COLO668 (cell line): ENCODE measurements around the gene MYCBP.
A peak's percentile ranks its signal among the peaks of the same experiment; 100 is the strongest.
"Not testable (repeated sequence)": the region's sequence is repeated elsewhere in the genome, so short reads cannot be mapped to it uniquely, and the experiment has no call there.

Experiments
- DNase-seq: peaks from one replicate; lab custom pipeline; 2025; ENCODE audit not compliant: unreplicated experiment; lab: John Stamatoyannopoulos, UW

The MYCBP gene, protein sequence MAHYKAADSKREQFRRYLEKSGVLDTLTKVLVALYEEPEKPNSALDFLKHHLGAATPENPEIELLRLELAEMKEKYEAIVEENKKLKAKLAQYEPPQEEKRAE

DNA sequence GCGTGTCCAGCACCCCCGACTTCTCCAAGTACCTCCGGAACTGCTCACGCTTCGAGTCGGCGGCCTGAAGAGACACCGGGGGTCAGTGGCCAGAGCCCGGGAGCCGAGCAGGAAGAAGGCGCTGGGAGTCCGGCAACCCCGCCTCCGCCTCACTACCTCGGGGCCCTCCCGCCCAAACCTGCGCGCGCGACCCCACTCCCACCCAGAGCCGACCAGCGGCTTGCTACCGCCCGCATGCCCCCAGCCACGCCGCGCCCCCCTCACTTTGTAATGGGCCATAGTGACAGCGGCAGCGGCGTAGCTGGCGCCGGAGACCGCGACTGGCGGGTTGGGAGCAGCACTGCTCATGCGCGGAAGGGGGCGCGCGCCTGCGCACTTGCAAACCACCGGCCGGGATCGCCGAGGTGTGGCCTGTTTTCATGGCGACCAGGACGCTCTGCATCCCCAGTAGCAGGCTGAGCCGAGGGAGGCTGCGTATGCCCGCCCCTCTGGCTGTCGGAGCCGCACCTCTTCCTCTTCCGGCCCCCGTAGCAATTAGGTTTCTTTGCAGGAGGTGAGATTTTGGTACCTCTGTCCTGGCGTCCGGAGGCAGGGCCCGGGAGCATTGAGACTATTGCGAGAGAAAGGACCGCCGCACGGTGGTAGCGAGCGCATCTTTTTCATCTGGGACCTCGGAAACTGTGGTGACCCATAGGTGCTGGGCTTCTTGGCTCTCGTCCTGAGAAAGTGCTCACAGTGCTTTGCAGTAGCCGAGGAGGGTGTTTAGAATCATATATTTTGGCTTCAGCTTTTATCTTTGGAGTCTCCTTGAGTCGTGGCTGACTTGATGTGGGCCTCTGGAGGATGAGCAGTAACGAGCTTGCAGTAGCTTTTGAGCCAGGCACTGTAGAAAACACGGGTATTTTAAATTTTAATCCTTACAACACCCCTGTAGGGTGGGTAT, at the start of gene MYCBP:
Gene MYCBP, minus strand, starts transcription at position 322 of the 943 bp plus-strand sequence. Its CDS starts 43 bp downstream, at position 279.
- peak; percentile 99 for DNase-seq

DNA sequence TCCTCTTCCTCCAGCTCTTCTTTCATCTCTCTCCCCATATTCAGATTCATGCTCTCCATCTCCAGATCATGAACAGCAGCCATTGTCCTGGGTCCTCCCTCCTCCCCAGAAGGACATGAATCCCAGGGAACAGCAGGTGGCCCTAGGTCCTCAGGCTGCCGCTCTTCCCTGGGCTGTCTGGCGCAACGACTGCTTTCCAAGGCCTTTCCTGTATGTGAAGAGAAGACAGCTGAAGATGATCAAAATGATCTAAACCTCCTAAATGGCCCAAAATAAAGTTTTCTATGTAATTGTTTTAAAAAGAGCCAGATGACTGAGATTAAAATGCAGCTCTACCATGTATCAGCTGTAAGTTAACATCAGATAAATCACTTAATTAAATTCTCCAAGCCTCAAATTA, 46.0 kb upstream of the MYCBP start:
- peak; percentile 19 for DNase-seq

DNA sequence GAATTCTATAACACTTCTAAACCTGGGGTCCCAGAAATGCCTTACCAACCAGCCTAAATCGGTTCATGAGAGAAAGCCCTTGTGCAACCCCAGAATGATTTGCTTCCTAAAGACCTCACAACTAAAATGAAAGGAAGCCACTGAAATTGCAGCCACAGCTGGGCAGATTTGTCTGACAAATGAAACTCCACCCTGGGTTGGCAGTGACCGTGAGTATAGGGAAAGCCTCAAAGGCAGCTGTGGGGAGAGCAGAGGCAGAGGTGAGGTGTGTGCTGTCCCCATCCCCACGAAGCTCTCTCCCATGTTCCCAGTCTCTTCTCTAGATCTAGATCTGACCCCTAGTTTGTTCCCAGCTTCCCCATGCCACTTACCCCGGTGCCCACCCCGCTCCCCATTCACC, 45.4 kb upstream of the MYCBP start:
- DNase-seq: no peak

DNA sequence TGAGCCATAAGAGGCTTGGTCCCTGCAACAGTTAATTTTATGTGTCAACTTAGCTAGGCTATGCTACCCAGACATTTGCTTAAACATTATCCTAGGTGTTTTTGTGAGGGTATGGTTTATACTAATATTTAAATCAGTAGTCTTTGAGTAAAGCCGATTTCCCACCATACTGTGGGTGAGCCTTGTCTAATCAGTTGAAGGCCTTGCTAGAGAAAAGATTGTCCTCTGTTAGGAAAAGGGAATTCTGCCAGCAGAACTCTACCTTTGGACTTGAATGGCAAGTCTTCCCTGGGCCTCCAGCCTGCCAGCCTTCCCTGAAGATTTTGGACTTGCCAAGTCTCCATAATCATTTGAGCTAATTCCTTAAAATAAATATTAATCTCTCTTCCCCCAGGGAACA, 44.6 kb upstream of the MYCBP start:
- DNase-seq: no peak

DNA sequence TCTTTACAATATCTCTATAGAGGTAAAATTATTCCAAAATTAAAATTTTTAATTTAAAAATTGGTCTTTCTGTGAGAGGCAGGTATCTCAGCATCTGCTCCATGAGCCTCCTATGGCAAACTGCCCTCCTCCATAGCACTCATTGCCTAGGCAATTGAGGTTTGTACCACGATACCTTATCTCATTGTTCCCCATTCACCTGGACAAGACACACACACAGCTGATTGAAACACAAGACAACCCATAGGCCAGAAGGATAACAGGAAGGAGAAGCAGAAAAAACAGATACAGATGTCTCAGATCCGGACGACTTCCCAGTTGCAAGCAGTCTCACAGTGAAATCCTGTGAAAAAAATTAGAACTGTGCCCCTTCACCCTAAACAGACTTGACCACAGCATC, 44.2 kb upstream of the MYCBP start:
- DNase-seq: no peak

DNA sequence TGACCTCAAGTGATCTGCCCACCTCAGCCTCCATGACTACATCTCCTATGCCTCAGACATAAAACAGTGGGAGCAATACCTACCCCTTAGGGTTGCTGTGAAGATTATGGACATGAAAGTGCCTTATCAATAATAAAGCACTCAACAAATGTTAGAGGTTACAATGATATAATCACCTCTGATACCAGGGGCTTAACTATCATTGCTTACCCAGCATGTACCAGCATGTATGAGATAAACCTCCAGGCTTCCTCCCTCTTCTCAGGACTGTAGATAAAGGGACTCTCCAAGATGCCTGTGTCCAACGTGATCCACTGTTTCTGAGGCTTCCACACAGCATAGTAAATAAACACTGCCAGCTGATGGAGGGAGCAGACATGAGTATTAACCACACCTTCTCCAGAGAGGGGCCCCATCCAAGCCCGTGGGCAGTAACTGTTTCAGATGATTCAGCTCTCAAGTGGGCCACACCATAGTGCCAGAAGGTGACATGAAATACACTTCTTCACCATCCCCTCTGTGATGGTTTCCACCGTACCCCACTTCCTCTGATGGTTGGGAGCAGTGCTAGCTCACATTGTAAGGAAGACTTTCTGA, 42.3 kb upstream of the MYCBP start:
- no peak for DNase-seq

DNA sequence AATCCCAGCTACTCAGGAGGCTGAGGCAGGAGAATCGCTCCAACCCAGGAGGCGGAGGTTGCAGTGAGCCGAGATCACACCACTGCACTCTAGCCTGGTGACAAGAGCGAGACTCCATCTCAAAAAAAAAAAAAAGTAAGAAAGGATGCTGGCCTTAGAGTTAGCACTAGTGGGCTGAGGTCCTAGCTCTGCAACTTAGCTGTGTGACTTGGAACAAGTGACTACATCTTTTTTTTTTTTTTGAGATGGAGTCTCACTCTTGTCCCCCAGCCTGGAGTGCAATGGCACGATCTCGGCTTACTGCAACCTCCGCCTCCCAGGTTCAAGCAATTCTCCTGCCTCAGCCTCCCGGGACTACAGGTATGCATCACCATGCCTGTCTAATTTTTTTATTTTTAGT, 41.8 kb upstream of the MYCBP start:
- not testable (repeated sequence) for DNase-seq

DNA sequence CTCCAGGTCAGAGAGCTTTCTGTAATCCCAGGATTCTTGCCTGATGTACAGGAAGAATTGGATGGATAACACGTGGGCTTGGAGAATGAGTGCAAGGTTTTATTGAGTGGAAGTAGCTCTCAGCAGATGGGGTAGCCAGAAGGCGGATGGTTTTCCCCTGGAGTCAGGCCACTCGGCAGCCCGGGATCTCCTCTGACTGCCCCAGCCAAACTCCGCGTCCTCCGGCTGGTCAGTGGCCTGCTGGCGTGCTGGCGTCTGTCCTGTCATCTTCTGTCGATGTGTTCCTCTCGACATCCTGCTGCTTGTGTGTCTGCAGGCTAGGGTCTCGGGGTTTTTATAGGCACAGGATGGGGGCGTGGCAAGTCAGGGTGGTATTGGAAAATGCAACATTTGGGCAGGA, 35.7 kb upstream of the MYCBP start:
- no peak for DNase-seq

DNA sequence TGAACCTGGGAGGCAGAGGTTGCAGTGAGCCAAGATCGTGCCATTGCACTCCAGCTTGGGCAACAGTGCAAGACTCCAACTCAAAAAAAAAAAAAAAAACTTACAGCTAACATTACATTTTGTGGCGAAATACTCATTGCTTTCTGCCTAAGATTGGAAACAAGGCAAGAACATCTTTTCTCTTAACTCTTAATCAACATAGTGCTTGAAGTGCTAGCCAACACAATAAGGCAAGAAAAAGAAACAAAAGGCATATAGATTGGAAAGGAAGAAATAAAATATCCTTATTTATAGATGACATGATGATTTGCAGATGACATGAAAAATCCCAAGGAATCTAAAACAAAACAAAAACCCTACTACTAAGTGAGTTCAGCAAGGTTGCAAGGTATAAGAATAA, 32.8 kb upstream of the MYCBP start:
- DNase-seq: no peak

DNA sequence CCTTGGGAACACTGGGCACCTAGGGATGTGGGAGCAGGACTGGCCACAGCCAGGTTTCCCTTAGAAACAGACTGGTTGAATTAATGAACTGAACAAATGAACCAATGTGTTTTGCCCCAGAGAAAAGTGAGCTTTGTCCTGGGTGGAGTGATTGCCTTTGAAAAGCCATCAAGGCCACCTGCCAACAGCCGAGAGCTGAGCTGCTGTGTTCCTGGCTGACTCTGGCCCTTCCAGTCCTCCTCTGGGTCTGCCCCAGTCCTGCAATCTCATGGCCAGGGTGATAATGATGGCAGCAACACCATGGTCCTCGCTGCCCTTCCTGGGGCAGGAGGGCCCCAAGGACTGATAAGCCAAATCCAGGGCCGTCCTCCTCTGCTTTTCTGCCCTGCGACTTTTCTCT, 26.4 kb upstream of the MYCBP start:
- no peak for DNase-seq

DNA sequence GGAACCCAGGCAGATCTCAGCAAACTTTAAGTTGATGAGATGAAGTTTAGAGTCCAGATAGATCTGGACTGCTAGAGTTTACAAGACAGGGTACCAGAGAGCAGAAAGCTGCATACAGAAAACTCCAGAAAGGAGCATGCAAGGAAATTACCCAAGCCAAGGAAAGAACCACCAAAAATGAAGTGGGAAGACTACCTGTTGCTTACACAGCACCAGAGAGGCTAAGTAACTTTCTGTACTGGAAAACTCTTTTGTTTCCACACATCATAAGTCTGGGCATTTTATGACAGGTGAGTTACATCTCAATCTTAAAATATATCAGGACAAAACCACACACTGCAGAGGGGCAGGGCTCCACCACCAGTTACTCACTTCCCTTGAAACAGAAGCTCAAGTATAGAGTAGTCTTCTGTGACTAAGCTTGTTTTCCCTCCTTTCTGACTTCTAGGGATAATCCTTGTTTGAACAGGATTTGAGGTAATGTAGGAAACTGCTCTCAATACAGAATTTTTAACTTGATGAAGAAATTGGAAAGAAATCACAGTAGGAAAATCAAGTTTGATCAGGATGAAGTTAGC, 25.6 kb upstream of the MYCBP start:
- DNase-seq: no peak

DNA sequence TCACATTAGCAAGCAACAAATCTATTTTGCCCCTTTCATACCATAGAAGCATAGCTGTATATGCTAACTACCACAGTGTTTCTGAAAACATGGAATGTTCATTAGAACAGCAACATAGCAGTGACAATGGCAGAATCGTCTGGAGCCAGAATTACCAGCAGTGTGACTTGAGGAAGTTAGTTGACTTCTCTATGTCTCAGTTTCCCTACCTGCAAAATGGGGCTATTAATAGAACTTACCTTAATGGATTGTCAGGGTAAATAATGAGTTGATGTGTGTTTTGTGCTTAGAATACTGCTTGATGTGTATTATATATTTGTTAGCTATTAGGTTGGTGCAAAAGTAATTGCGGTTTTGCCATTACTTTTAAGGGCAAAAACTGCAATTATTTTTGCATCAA, 23.0 kb upstream of the MYCBP start:
- DNase-seq: no peak

DNA sequence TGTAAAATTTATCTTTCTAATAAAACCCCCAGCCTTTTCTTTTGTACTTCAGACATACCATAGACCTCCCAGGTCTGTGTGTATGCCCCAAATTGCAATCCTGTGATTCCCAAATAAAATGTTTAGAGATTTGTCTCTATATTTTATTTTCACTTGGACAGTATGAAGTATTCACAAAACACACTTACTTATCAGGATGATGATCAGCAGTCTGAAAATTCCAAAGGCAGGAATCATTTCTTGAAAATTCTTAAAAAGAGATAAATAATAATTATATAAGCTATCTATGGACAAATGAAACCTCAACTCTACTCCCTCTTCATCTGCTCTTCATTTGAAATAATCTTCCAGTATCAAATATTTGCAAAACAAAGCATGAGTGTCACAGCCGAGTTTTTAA, 19.8 kb upstream of the MYCBP start:
- DNase-seq: no peak

DNA sequence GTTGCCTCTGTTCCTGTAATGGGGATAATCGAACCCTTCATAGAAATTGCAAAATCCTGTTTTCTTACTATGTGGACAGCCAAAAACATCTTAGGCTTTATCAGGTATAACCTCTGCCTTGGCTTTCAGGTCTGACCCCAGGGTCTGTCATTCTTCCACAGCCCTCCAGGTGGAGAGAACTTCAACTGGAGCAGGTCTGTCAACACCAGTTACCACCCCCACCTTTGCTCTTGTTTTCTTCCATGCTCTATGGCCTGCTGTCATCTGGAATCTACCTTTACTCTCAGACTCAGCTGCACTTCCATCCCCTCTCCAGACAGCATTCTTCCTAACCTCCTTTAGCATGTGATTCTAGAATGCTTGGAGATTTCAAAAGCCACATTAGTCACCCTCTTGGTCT, 18.6 kb upstream of the MYCBP start:
- DNase-seq: no peak

DNA sequence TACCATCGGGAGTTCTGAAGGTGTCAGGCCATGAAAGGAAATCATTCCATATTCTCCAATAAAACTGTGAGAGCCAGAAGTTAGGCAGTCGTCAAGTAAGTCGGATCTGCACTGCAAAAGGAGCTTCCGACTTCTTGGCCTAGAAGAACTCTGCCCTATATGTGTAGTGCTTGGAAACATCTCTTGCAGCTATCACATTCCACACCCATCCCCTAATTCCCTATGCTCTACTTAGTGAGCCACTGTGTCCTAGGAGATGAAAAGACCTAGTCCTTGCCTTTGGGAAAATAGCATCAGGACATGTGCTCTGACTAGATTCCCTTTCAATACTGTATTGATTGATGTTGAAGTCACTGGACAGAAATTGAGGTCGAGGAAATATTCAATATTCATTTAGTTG, 16.4 kb upstream of the MYCBP start:
- DNase-seq: no peak

DNA sequence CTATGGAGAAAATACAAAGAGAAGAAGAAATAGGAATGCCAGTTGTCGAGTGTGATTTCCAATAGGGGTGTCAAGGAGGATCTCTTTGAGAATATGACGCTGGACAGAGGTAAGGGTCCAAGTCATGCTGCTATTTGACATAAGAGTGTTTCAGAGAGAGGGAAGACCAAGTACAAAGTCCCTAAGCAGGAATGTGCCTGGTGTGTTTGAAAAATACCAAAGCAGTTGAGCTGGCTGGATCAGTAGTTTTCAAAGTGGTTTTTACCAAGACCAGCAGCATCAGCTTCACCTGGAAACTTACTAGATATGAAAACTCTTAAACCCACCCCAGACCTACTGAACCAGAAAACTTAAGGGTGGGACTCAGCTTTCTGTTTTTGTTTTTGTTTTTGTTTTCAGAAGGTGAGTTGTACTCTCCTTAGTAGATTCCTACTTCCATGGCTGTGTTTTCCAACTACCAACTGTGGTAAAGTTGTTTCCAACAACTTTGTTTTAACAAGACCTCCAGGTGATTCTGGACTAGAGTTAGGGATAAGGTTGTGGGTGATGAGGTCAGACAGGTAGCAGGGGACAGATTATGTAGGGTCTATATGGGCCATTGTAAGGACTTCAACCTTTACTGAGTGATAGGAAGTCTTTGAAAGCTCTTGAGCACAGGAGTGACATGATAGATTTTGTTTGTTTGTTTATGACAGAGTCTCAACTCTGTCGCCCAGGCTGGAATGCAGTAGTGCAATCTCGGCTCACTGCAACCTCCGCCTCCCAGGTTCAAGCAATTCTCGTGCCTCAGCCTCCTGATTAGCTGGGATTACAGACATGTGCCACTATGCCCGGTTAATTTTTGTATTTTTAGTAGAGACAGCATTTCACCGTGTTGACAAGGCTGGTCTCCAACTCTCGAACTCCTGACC, 15.5 kb upstream of the MYCBP start:
- no peak for DNase-seq

DNA sequence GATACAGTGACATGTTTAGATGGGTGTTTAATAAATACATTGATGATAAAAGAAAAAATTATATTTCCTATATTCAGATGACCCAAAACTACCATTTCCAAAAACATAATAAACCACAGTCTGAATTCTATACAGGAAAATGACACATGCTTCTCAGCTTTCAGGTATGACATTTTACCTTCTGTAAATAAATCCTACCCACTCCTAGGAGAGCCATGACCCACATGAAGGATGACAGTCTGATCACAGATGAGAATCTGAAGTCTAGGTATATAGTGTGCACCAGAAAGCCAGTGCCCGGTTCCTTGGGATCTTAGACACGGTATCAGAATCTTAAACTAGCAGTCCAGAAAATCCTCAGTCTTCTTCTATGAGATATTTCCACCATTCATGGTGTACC, 11.9 kb upstream of the MYCBP start:
- DNase-seq: no peak

DNA sequence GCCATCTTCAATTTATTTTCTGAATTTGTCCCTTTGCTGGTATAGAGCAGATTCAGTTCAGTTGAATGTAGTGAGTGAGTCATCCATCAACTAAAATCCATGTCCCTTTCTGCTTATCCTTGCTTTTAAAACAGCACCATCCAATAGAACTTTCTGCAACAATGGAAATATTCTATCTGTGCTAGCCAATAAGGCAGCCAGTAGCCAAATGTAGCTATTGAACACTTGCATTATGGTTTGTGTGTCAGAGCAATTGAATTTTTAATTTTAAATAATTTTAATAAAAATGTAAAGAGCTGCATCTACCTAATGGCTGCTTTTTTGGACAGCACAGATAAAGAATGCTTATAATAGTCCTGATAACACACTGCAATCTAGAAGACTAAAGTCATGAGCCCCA, 8.3 kb upstream of the MYCBP start, which contains the start of gene GJA9:
Gene GJA9, minus strand, starts transcription at position 101 of the 400 bp plus-strand sequence. CDS start 5,489 bp downstream, outside the sequence.
- no peak for DNase-seq

DNA sequence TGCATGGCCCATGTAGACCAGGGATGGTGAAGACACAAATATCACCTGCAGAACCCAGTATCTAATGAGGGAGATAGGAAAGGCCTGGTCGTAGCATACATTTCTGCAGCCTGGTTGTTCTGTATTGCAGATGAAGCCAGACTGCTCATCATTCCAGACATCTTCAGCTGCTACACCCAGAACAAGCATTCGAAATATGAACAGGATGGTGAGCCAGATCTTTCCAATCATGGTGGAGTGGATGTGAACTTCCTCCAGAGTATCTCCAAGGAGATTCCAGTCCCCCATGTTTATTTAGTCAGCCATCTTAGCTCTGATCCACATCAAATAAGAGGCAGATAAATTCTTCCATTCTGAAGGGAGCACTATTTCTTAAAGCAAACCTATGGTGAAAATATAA, 2.7 kb upstream of the MYCBP start:
- DNase-seq: no peak

DNA sequence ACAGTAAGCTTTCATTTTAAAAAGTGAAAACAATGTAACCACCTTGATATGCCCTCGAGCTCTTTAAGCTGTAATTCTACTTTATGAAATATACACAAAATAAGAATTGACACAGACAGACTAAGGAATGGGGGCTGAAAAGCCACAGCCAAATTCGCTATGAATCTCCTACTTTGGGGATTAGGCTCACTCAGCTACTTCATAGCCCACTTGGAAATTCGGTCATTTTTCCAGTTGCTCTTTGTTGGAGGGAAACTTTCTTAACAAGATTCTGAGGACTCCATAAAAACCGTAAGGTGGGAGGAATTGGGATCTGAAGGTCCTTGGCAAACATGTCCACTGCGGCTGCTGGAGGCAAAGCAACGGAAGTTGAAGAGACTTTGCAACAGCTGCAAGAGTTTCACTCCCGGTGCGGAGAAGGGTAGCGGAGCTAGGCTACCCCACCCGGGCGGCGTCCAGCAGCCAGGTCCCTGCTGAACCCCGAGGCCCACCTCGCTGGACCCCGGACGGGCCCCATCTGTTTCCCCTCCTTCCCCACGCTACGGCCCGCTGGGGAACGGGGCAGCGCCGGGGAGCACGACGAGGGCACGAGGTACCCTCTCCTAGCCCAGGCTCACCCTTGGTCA, 634 bp downstream of the MYCBP start:
- no peak for DNase-seq
